ENCODE results near the gene DCUN1D2. TPM values are rescaled to one million over a fixed set of nuclear protein-coding genes. Genes with fewer than 3 reads are reported as not detected.
"Not testable (repeated sequence)": the region's sequence is repeated elsewhere in the genome, so short reads cannot be mapped to it uniquely, and the experiment has no call there.

The DCUN1D2 gene
- polyA plus RNA-seq, 4 donors: 15.3 to 35.8 (median 26.9) TPM

- no peak for DNase-seq (ENCODE audit: low read depth in 4 of 4, low spot score in 2 of 4)
Measured at GRCh38 chr13:113491982-113492381, 1.5 kb upstream of the DCUN1D2 start.

- DNase-seq (ENCODE audit: low read depth in 4 of 4, low spot score in 2 of 4): no peak
Measured at GRCh38 chr13:113491418-113491883, 940 bp upstream of the DCUN1D2 start.

GRCh38 chr13:113489549-113490495 lies 689 bp downstream of the DCUN1D2 start:
- DNase-seq (ENCODE audit: low read depth in 4 of 4, low spot score in 2 of 4): peak in 1 of 4 donors; percentile 41

GRCh38 chr13:113489171-113489548 lies 1.4 kb downstream of the DCUN1D2 start:
- no peak for DNase-seq (ENCODE audit: low read depth in 4 of 4, low spot score in 2 of 4)

- no peak for DNase-seq (ENCODE audit: low read depth in 4 of 4, low spot score in 2 of 4)
Measured at GRCh38 chr13:113488283-113488682, 2.2 kb downstream of the DCUN1D2 start.

- DNase-seq (ENCODE audit: low read depth in 4 of 4, low spot score in 2 of 4): no peak
Measured at GRCh38 chr13:113486698-113487097, 3.8 kb downstream of the DCUN1D2 start.

GRCh38 chr13:113485545-113485944 lies 5.0 kb downstream of the DCUN1D2 start:
- DNase-seq (ENCODE audit: low read depth in 4 of 4, low spot score in 2 of 4): no peak

GRCh38 chr13:113483504-113484293 lies 6.8 kb downstream of the DCUN1D2 start:
- no peak for DNase-seq (ENCODE audit: low read depth in 4 of 4, low spot score in 2 of 4)

GRCh38 chr13:113483081-113483480 lies 7.4 kb downstream of the DCUN1D2 start:
- DNase-seq (ENCODE audit: low read depth in 4 of 4, low spot score in 2 of 4): no peak

- no peak for DNase-seq (ENCODE audit: low read depth in 4 of 4, low spot score in 2 of 4)
Measured at GRCh38 chr13:113479179-113479578, 11.3 kb downstream of the DCUN1D2 start.

GRCh38 chr13:113477724-113478123 lies 12.8 kb downstream of the DCUN1D2 start:
- DNase-seq (ENCODE audit: low read depth in 4 of 4, low spot score in 2 of 4): no peak

- no peak for DNase-seq (ENCODE audit: low read depth in 4 of 4, low spot score in 2 of 4)
Measured at GRCh38 chr13:113476811-113477210, 13.7 kb downstream of the DCUN1D2 start.

GRCh38 chr13:113475911-113476310 lies 14.6 kb downstream of the DCUN1D2 start:
- DNase-seq (ENCODE audit: low read depth in 4 of 4, low spot score in 2 of 4): no peak

GRCh38 chr13:113475280-113475679 lies 15.2 kb downstream of the DCUN1D2 start:
- DNase-seq (ENCODE audit: low read depth in 4 of 4, low spot score in 2 of 4): no peak

GRCh38 chr13:113474179-113474578 lies 16.3 kb downstream of the DCUN1D2 start:
- no peak for DNase-seq (ENCODE audit: low read depth in 4 of 4, low spot score in 2 of 4)

GRCh38 chr13:113472355-113473025 lies 18.0 kb downstream of the DCUN1D2 start:
- DNase-seq (ENCODE audit: low read depth in 4 of 4, low spot score in 2 of 4): no peak

GRCh38 chr13:113471844-113472243 lies 18.7 kb downstream of the DCUN1D2 start:
- DNase-seq (ENCODE audit: low read depth in 4 of 4, low spot score in 2 of 4): no peak

- not testable (repeated sequence) for DNase-seq (ENCODE audit: low read depth in 4 of 4, low spot score in 2 of 4)
Measured at GRCh38 chr13:113470635-113471163, 19.8 kb downstream of the DCUN1D2 start.

GRCh38 chr13:113470073-113470472 lies 20.4 kb downstream of the DCUN1D2 start:
- DNase-seq (ENCODE audit: low read depth in 4 of 4, low spot score in 2 of 4): no peak

GRCh38 chr13:113469582-113469981 lies 20.9 kb downstream of the DCUN1D2 start:
- DNase-seq (ENCODE audit: low read depth in 4 of 4, low spot score in 2 of 4): no peak
